IMR-90 (cell line): ENCODE measurements around the gene RIMBP2. TPM values are rescaled to one million over a fixed set of nuclear protein-coding genes. Genes with fewer than 3 reads are reported as not detected.

ENCODE experiments used
- ATAC-seq: fragments of 200-7000 bp; cut with Tn5 transposase; 2 replicates; pipeline ENCODE4 v1.9.1; 2020; ENCODE audit warnings: low read depth, mild to moderate bottlenecking, moderate library complexity
- BruUV-seq: library from RNA; stranded (reverse); fragments of 400-500 nt; replicated peaks from 2 replicates; lab custom pipeline; 2021; lab: Mats Ljungman, UMichigan
- CTCF ChIA-PET: fragments of 300-600 bp; formaldehyde crosslinking; extraction: SDS; loops from one replicate; lab custom pipeline; 2021; ENCODE audit warnings: antibody characterized with exemption; lab: Yijun Ruan, JAX
- POLR2A ChIA-PET: fragments of 300-600 bp; sonication (Branson Sonifier 250); formaldehyde crosslinking; loops from one replicate; lab custom pipeline; 2022; ENCODE audit warnings: antibody characterized with exemption; ENCODE audit not compliant: unreplicated experiment; lab: Charles Lee
- DNase-seq: peaks from one replicate; pipeline ENCODE4 v3.0.0; 2013
- H2AFZ ChIP-seq: replicated peaks from 2 replicates; pipeline ENCODE3; 2013; ENCODE audit warnings: low read length, mild to moderate bottlenecking; ENCODE audit not compliant: poor library complexity
- H2AK5ac ChIP-seq: 2 replicates; pipeline ENCODE4 v1.6.1; 2013; ENCODE audit warnings: low read depth, low read length, inconsistent platforms
- H2AK9ac ChIP-seq: replicated peaks from 2 replicates; pipeline ENCODE3; 2013; ENCODE audit warnings: mild to moderate bottlenecking, low read depth, low read length, moderate library complexity; ENCODE audit not compliant: poor library complexity
- H2BK120ac ChIP-seq: 2 replicates; pipeline ENCODE4 v1.6.1; 2013; ENCODE audit warnings: low read depth, low read length, inconsistent platforms
- H2BK15ac ChIP-seq: 3 replicates; pipeline ENCODE4 v1.6.1; 2013; ENCODE audit warnings: low read depth, low read length, inconsistent platforms
- H2BK20ac ChIP-seq: 2 replicates; pipeline ENCODE4 v1.6.1; 2013; ENCODE audit warnings: low read depth, mild to moderate bottlenecking, inconsistent platforms, low read length, moderate library complexity
- H2BK5ac ChIP-seq: 2 replicates; pipeline ENCODE4 v1.6.1; 2013; ENCODE audit warnings: mild to moderate bottlenecking, low read depth, low read length, inconsistent platforms; ENCODE audit not compliant: poor library complexity, severe bottlenecking
- H3K14ac ChIP-seq: replicated peaks from 2 replicates; pipeline ENCODE4 v1.6.1; 2013; ENCODE audit warnings: low read depth, low read length, inconsistent platforms
- H3K18ac ChIP-seq: 2 replicates; pipeline ENCODE4 v1.6.1; 2013; ENCODE audit warnings: low read depth, low read length, control low read depth
- H3K23ac ChIP-seq: 2 replicates; pipeline ENCODE4 v1.6.1; 2013; ENCODE audit warnings: low read depth, low read length, inconsistent platforms
- H3K27ac ChIP-seq: 2 replicates; pipeline ENCODE4 v1.5.1; 2013; ENCODE audit warnings: mild to moderate bottlenecking, control low read depth, low read length; ENCODE audit not compliant: insufficient read depth
- H3K27me3 ChIP-seq: 2 replicates; pipeline ENCODE4 v1.6.1; 2013; ENCODE audit warnings: low read length; ENCODE audit not compliant: control insufficient read depth, insufficient read depth
- H3K36me3 ChIP-seq: 2 replicates; pipeline ENCODE4 v1.6.1; 2013; ENCODE audit warnings: low read length, mixed read lengths; ENCODE audit not compliant: control insufficient read depth, insufficient read depth
- H3K4ac ChIP-seq: 2 replicates; pipeline ENCODE4 v1.6.1; 2013; ENCODE audit warnings: low read depth, low read length, inconsistent platforms
- H3K4me1 ChIP-seq: 2 replicates; pipeline ENCODE4 v1.6.1; 2013; ENCODE audit warnings: low read length, mixed read lengths; ENCODE audit not compliant: control insufficient read depth, insufficient read depth
- H3K4me2 ChIP-seq: 2 replicates; pipeline ENCODE4 v1.6.1; 2013; ENCODE audit warnings: low read depth, mild to moderate bottlenecking, control low read depth, low read length, moderate library complexity
- H3K4me3 ChIP-seq: 2 replicates; pipeline ENCODE4 v1.5.1; 2013; ENCODE audit warnings: low read depth, mild to moderate bottlenecking, control low read depth, low read length, moderate library complexity; ENCODE audit not compliant: insufficient read depth
- H3K56ac ChIP-seq: 2 replicates; pipeline ENCODE4 v1.6.1; 2013; ENCODE audit warnings: low read length, inconsistent platforms; ENCODE audit not compliant: insufficient read depth; ENCODE audit errors: extremely low read depth
- H3K79me1 ChIP-seq, 2 experiments: 2 replicates each; pipeline ENCODE4 v1.6.1; 2013; ENCODE audit warnings: low read length in 2 of 2, inconsistent platforms in 1 of 2, low read depth in 1 of 2
- H3K9ac ChIP-seq: 2 replicates; pipeline ENCODE4 v1.6.1; 2013; ENCODE audit warnings: low read depth, low read length, control low read depth
- H3K9me1 ChIP-seq: 2 replicates; pipeline ENCODE4 v1.6.1; 2013; ENCODE audit warnings: low read length, inconsistent platforms; ENCODE audit not compliant: insufficient read depth
- H3K9me3 ChIP-seq: 2 replicates; pipeline ENCODE4 v1.6.1; 2013; ENCODE audit warnings: low read length; ENCODE audit not compliant: control insufficient read depth, insufficient read depth
- H4K20me1 ChIP-seq: 2 replicates; pipeline ENCODE4 v1.6.1; 2013; ENCODE audit warnings: low read length, inconsistent platforms; ENCODE audit not compliant: insufficient read depth
- H4K5ac ChIP-seq: 2 replicates; pipeline ENCODE4 v1.6.1; 2013; ENCODE audit warnings: mild to moderate bottlenecking, low read depth, low read length, control low read depth
- H4K8ac ChIP-seq, 2 experiments: 2 replicates each; pipeline ENCODE4 v1.6.1; 2013; ENCODE audit warnings: low read depth in 2 of 2, low read length in 2 of 2, control low read depth in 1 of 2, inconsistent platforms in 1 of 2
- H4K91ac ChIP-seq: 2 replicates; pipeline ENCODE4 v1.6.1; 2013; ENCODE audit warnings: low read depth, low read length, inconsistent platforms; ENCODE audit not compliant: insufficient read depth
- BHLHE40 ChIP-seq: fragments of 150-350 bp; IDR thresholded peaks from 2 replicates; pipeline ENCODE4 v1.6.1; 2016; ENCODE audit warnings: mild to moderate bottlenecking, low read depth, low read length
- CEBPB ChIP-seq: IDR thresholded peaks from 2 replicates; pipeline ENCODE4 v1.6.1; 2012; ENCODE audit warnings: low read depth, low read length, improper control_type of control experiment
- CHD1 ChIP-seq: IDR thresholded peaks from 2 replicates; pipeline ENCODE4 v1.6.1; 2012; ENCODE audit warnings: low read depth, low read length, improper control_type of control experiment
- ELK1 ChIP-seq: fragments of 150-350 bp; IDR thresholded peaks from 2 replicates; pipeline ENCODE4 v1.6.1; 2016; ENCODE audit warnings: low read depth, mild to moderate bottlenecking, low read length, moderate library complexity, borderline replicate concordance
- FOS ChIP-seq: fragments of 150-350 bp; IDR thresholded peaks from 2 replicates; pipeline ENCODE4 v1.6.1; 2016; ENCODE audit warnings: low read depth, low read length
- MAFK ChIP-seq: IDR thresholded peaks from 2 replicates; pipeline ENCODE4 v1.6.1; 2012; ENCODE audit warnings: low read depth, low read length, improper control_type of control experiment
- MAZ ChIP-seq: IDR thresholded peaks from 2 replicates; pipeline ENCODE4 v1.6.1; 2012; ENCODE audit warnings: low read depth, mild to moderate bottlenecking, low read length, improper control_type of control experiment, moderate library complexity, borderline replicate concordance
- MXI1 ChIP-seq: IDR thresholded peaks from 2 replicates; pipeline ENCODE4 v1.6.1; 2012; ENCODE audit warnings: low read depth, mild to moderate bottlenecking, low read length, moderate library complexity, borderline replicate concordance
- NFE2L2 ChIP-seq: fragments of 150-350 bp; IDR thresholded peaks from 2 replicates; pipeline ENCODE4 v1.6.1; 2016; ENCODE audit warnings: low read depth, mild to moderate bottlenecking, low read length
- POLR2A ChIP-seq: IDR thresholded peaks from 2 replicates; pipeline ENCODE4 v1.6.1; 2012; ENCODE audit warnings: mild to moderate bottlenecking, low read depth, low read length
- RAD21 ChIP-seq: IDR thresholded peaks from 2 replicates; pipeline ENCODE4 v1.6.1; 2012; ENCODE audit warnings: low read length, improper control_type of control experiment
- RCOR1 ChIP-seq: IDR thresholded peaks from 2 replicates; pipeline ENCODE4 v1.6.1; 2012; ENCODE audit warnings: mild to moderate bottlenecking, low read length, improper control_type of control experiment; ENCODE audit not compliant: insufficient replicate concordance
- RFX5 ChIP-seq: IDR thresholded peaks from 2 replicates; pipeline ENCODE4 v1.8.0; 2012; ENCODE audit warnings: low read depth, mild to moderate bottlenecking, low read length, moderate library complexity
- SMC3 ChIP-seq: fragments of 150-350 bp; IDR thresholded peaks from 2 replicates; pipeline ENCODE4 v1.6.1; 2016; ENCODE audit warnings: low read depth, mild to moderate bottlenecking, antibody characterized with exemption, low read length, moderate library complexity
- WGBS, 2 experiments: methylation state at CpG; one replicate each; pipeline versions ENCODE4 v1.1.5 to v1.1.7; 2013; ENCODE audit warnings: missing lambda C conversion rate in 2 of 2; ENCODE audit not compliant: insufficient read length in 1 of 2; ENCODE audit errors: extremely low coverage in 2 of 2; 5-methylcytosine and 5-hydroxymethylcytosine counted together
- dilution Hi-C: fragments of 300-500 bp; cut with HindIII; formaldehyde crosslinking; loops from one replicate; pipeline ENCODE4 v1.14.3; 2018; ENCODE audit warnings: low sequenced_read_pairs; ENCODE audit not compliant: unreplicated experiment
- in situ Hi-C: fragments of 300-500 bp; cut with MboI; formaldehyde crosslinking; loops from 3 replicates; pipeline ENCODE4 v1.14.3; 2019; ENCODE audit warnings: low sequenced_read_pairs, inconsistent platforms, mixed read lengths
- intact Hi-C: fragments of 100-400 bp; cut with micrococcal nuclease; formaldehyde crosslinking; loops from 2 replicates; pipeline ENCODE4 v1.10.0; 2022
- polyA plus RNA-seq, 3 experiments: library from polyadenylated mRNA; depleted of rRNA; stranded (reverse); fragments of >200 nt; gene quantifications; 2 replicates each; pipeline ENCODE4 v1.2.3, GENCODE V29; 2012; ENCODE audit warnings: low replicate concordance in 1 of 3
- total RNA-seq: library from RNA; depleted of rRNA; stranded (reverse); fragments of >200 nt; gene quantifications from 2 replicates; pipeline ENCODE4 v1.2.3, GENCODE V29; 2012
- TF ChIP-seq, protein P1 (sequence below): conservative IDR thresholded peaks from 2 replicates; pipeline ENCODE4 v1.5.1; 2012; ENCODE audit warnings: mild to moderate bottlenecking, low read depth, low read length, improper control_type of control experiment
- TF ChIP-seq, protein P2 (sequence below): fragments of 150-350 bp; IDR thresholded peaks from 2 replicates; pipeline ENCODE4 v1.6.1; 2017; ENCODE audit warnings: mild to moderate bottlenecking, antibody characterized with exemption, low read length, low read depth

Gene RIMBP2
- total and polyA plus RNA-seq, 2 of the 4 experiments (the other 2 are of a cell fraction): not detected

GRCh38 chr12:130497321-130497720 is 218.8 kb downstream of the RIMBP2 start:
- no peak overlapping the region for H3K14ac ChIP-seq
- H3K4ac ChIP-seq: no peak overlapping the region
- DNase-seq (no peak), ATAC-seq (no peak)
- no peaks in the 10 kb centered on the region for H3K79me1 ChIP-seq
- WGBS, 2 experiments: 70% methylated on average over 4 of the region's 12 CpGs; no CpG with 5 or more reads in 1 of the 2 experiments
- H3K56ac ChIP-seq: no peak overlapping the region
- no peak overlapping the region for H2BK5ac ChIP-seq
- H2BK15ac ChIP-seq: no peak overlapping the region
- H2BK120ac ChIP-seq: no peak overlapping the region
- no peak overlapping the region for H2BK20ac ChIP-seq
- no peaks in the 10 kb centered on the region for H3K4me1 ChIP-seq
- TF ChIP-seq MAFK (no peak), ELK1 (no peak), MAZ (no peak), RAD21 (no peak), NFE2L2 (no peak), SMC3 (no peak), RFX5 (no peak), BHLHE40 (no peak), CEBPB (no peak), POLR2A (no peak), RCOR1 (no peak), MXI1 (no peak), CHD1 (no peak), FOS (no peak)
- TF ChIP-seq, protein P1, sequence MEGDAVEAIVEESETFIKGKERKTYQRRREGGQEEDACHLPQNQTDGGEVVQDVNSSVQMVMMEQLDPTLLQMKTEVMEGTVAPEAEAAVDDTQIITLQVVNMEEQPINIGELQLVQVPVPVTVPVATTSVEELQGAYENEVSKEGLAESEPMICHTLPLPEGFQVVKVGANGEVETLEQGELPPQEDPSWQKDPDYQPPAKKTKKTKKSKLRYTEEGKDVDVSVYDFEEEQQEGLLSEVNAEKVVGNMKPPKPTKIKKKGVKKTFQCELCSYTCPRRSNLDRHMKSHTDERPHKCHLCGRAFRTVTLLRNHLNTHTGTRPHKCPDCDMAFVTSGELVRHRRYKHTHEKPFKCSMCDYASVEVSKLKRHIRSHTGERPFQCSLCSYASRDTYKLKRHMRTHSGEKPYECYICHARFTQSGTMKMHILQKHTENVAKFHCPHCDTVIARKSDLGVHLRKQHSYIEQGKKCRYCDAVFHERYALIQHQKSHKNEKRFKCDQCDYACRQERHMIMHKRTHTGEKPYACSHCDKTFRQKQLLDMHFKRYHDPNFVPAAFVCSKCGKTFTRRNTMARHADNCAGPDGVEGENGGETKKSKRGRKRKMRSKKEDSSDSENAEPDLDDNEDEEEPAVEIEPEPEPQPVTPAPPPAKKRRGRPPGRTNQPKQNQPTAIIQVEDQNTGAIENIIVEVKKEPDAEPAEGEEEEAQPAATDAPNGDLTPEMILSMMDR: no peak
- TF ChIP-seq, protein P2, sequence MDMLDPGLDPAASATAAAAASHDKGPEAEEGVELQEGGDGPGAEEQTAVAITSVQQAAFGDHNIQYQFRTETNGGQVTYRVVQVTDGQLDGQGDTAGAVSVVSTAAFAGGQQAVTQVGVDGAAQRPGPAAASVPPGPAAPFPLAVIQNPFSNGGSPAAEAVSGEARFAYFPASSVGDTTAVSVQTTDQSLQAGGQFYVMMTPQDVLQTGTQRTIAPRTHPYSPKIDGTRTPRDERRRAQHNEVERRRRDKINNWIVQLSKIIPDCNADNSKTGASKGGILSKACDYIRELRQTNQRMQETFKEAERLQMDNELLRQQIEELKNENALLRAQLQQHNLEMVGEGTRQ: no peak
- dilution Hi-C loops (no loop called here), in situ Hi-C loops (no loop called here), intact Hi-C loops (no loop called here)
- no peak overlapping the region for H4K91ac ChIP-seq
- H3K23ac ChIP-seq: no peak overlapping the region
- H2AK5ac ChIP-seq: no peak overlapping the region
- H2AK9ac ChIP-seq: no peak overlapping the region
- no peak overlapping the region for H3K4me3 ChIP-seq
- H4K8ac ChIP-seq: no peak overlapping the region
- ChIA-PET POLR2A (no interaction called here), CTCF (no interaction called here)
- no peak overlapping the region for H3K27ac ChIP-seq
- no peaks in the 10 kb centered on the region for H3K9me1 ChIP-seq
- H3K4me2 ChIP-seq: no peak overlapping the region
- H4K20me1 ChIP-seq: no peaks in the 10 kb centered on the region
- peaks cover 49% of the 10 kb centered on the region for H3K9me3 ChIP-seq
- H3K36me3 ChIP-seq: no peaks in the 10 kb centered on the region
- no peak overlapping the region for H4K5ac ChIP-seq
- H2AFZ ChIP-seq: no peak overlapping the region
- no peak overlapping the region for H3K18ac ChIP-seq
- no peak overlapping the region for H3K9ac ChIP-seq
- BruUV-seq: no TSS peak
- H3K27me3 ChIP-seq: no peaks in the 10 kb centered on the region
